Chondrocyte (in vitro differentiated cells): ENCODE measurements around the gene PIN1. TPM values are rescaled to one million over a fixed set of nuclear protein-coding genes. Genes with fewer than 3 reads are reported as not detected.
A peak's percentile ranks its signal among the peaks of the same experiment; 100 is the strongest.
"Not testable (repeated sequence)": the region's sequence is repeated elsewhere in the genome, so short reads cannot be mapped to it uniquely, and the experiment has no call there.

ENCODE experiments used
- DNase-seq: peaks from one replicate; pipeline ENCODE4 v3.0.0; 2021; ENCODE audit warnings: mixed read lengths, low spot score
- H3K27ac Mint-ChIP-seq: one replicate; pipeline ENCODE4 v1.8.0; 2021; ENCODE audit warnings: mild to moderate bottlenecking, moderate library complexity, mixed read lengths; ENCODE audit not compliant: unreplicated experiment
- H3K27me3 Mint-ChIP-seq: 2 replicates; pipeline ENCODE4 v1.8.0; 2021; ENCODE audit warnings: low read depth, mixed read lengths
- H3K36me3 Mint-ChIP-seq: 2 replicates; pipeline ENCODE4 v1.8.0; 2021; ENCODE audit warnings: low read depth, mixed read lengths
- H3K4me1 Mint-ChIP-seq: 2 replicates; pipeline ENCODE4 v1.8.0; 2021; ENCODE audit warnings: low read depth, mild to moderate bottlenecking, mixed read lengths
- H3K4me3 Mint-ChIP-seq: one replicate; pipeline ENCODE4 v1.8.0; 2021; ENCODE audit warnings: mild to moderate bottlenecking, moderate library complexity, mixed read lengths; ENCODE audit not compliant: unreplicated experiment
- H3K9me3 Mint-ChIP-seq: 2 replicates; pipeline ENCODE4 v1.8.0; 2021; ENCODE audit warnings: low read depth, mixed read lengths
- CTCF ChIP-seq: fragments of 200-600 bp; sonication (generic); IDR thresholded peaks from 2 replicates; pipeline ENCODE4 v1.5.0; 2021; ENCODE audit warnings: antibody characterized with exemption, mild to moderate bottlenecking, moderate library complexity
- total RNA-seq: library from RNA; stranded (reverse); gene quantifications from 3 replicates; pipeline ENCODE4 v1.2.1, GENCODE V29; 2021

Gene PIN1
- total RNA-seq, 1 donor from 2014 or later, result 65.5 TPM

GRCh38 chr19:9789066-9789465 lies 46.1 kb upstream of the PIN1 start:
- no peaks in the 10 kb centered on the region for H3K9me3 Mint-ChIP-seq
- H3K27me3 Mint-ChIP-seq, result no peaks in the 10 kb centered on the region
- no peak overlapping the region for H3K27ac Mint-ChIP-seq
- no peaks in the 10 kb centered on the region for H3K36me3 Mint-ChIP-seq
- H3K4me1 Mint-ChIP-seq, result peaks cover 34% of the 10 kb centered on the region
- no peak for DNase-seq
- TF ChIP-seq CTCF, result no peak
- H3K4me3 Mint-ChIP-seq, result no peak overlapping the region

GRCh38 chr19:9789579-9789978 lies 45.5 kb upstream of the PIN1 start:
- H3K27me3 Mint-ChIP-seq, H3K9me3 Mint-ChIP-seq, H3K36me3 Mint-ChIP-seq, DNase-seq, H3K4me3 Mint-ChIP-seq, H3K27ac Mint-ChIP-seq: not testable (repeated sequence)
- peaks cover 29% of the 10 kb centered on the region for H3K4me1 Mint-ChIP-seq

GRCh38 chr19:9791073-9791367 lies 44.1 kb upstream of the PIN1 start:
- not testable (repeated sequence) for H3K27me3 Mint-ChIP-seq, H3K9me3 Mint-ChIP-seq, DNase-seq, H3K4me3 Mint-ChIP-seq, H3K36me3 Mint-ChIP-seq
- peaks cover 23% of the 10 kb centered on the region for H3K4me1 Mint-ChIP-seq
- peak overlapping the region; percentile 22 for H3K27ac Mint-ChIP-seq

GRCh38 chr19:9791552-9792205 lies 43.4 kb upstream of the PIN1 start:
- TF ChIP-seq CTCF, result no peak
- no peaks in the 10 kb centered on the region for H3K27me3 Mint-ChIP-seq
- peak overlapping the region; percentile 98 for H3K27ac Mint-ChIP-seq
- H3K36me3 Mint-ChIP-seq, result no peaks in the 10 kb centered on the region
- peak; percentile 97 for DNase-seq
- H3K9me3 Mint-ChIP-seq, result no peaks in the 10 kb centered on the region
- peaks cover 27% of the 10 kb centered on the region for H3K4me1 Mint-ChIP-seq
- H3K4me3 Mint-ChIP-seq, result peak overlapping the region; percentile 90

- H3K9me3 Mint-ChIP-seq, result no peaks in the 10 kb centered on the region
- no peak for TF ChIP-seq CTCF
- H3K27me3 Mint-ChIP-seq, result no peaks in the 10 kb centered on the region
- peak overlapping the region; percentile 98 for H3K27ac Mint-ChIP-seq
- H3K4me1 Mint-ChIP-seq, result peaks cover 27% of the 10 kb centered on the region
- peak; percentile 97 for DNase-seq
- H3K4me3 Mint-ChIP-seq, result peak overlapping the region; percentile 90
- no peaks in the 10 kb centered on the region for H3K36me3 Mint-ChIP-seq
These were observed 42.7 kb upstream of the PIN1 start for GRCh38 chr19:9792206-9793070.

GRCh38 chr19:9793071-9793591 lies 42.0 kb upstream of the PIN1 start:
- Mint-ChIP-seq H3K4me3 (peak overlapping the region; percentile 90), H3K27ac (peak overlapping the region; percentile 79), H3K27me3 (no peaks in the 10 kb centered on the region), H3K36me3 (no peaks in the 10 kb centered on the region), H3K9me3 (no peaks in the 10 kb centered on the region), H3K4me1 (peaks cover 27% of the 10 kb centered on the region)
- DNase-seq, result no peak
- no peak for TF ChIP-seq CTCF
